Lower leg skin (tissue), 3 donors: Measurements from ENCODE around the gene POU3F3.

ENCODE experiments used
- POLR2A ChIP-seq, 2 donors: fragments of 450-650 bp; IDR thresholded peaks; one replicate each; pipeline ENCODE4 v1.6.1; 2016 to 2017; ENCODE audit warnings: antibody characterized with exemption in 2 of 2, mild to moderate bottlenecking in 1 of 2, moderate library complexity in 1 of 2
- TF ChIP-seq, protein P1 (sequence below), 3 donors: fragments of 450-650 bp; IDR thresholded peaks; one replicate each; pipeline ENCODE4 v1.5.1; 2016; ENCODE audit warnings: antibody characterized with exemption in 3 of 3, mild to moderate bottlenecking in 3 of 3, moderate library complexity in 2 of 3

DNA sequence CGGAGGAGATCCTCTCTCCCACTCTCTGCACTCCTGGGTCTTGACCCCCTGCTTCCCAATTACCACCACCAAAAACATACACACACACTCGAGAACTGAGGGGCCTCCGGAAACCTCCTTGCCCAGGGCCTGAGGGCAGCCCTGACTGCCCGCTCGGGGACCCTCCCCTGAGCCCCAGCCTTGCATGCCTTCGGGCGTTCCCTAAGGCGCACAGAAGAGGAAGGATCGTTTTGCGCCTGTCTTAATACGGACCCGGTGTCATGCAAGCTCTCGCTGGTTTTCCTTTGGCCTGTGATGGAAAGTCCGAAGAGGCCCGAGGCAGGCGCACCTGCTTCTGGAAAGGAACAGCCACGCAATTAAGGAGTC lies 19.8 kb downstream of the POU3F3 start:
- TF ChIP-seq, protein P1, sequence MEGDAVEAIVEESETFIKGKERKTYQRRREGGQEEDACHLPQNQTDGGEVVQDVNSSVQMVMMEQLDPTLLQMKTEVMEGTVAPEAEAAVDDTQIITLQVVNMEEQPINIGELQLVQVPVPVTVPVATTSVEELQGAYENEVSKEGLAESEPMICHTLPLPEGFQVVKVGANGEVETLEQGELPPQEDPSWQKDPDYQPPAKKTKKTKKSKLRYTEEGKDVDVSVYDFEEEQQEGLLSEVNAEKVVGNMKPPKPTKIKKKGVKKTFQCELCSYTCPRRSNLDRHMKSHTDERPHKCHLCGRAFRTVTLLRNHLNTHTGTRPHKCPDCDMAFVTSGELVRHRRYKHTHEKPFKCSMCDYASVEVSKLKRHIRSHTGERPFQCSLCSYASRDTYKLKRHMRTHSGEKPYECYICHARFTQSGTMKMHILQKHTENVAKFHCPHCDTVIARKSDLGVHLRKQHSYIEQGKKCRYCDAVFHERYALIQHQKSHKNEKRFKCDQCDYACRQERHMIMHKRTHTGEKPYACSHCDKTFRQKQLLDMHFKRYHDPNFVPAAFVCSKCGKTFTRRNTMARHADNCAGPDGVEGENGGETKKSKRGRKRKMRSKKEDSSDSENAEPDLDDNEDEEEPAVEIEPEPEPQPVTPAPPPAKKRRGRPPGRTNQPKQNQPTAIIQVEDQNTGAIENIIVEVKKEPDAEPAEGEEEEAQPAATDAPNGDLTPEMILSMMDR (IDR thresholded peaks at IDR 0.05): no peak
- no peak for TF ChIP-seq POLR2A (IDR thresholded peaks at IDR 0.05)
